SK-N-SH treated with all-trans-retinoic acid at 6 μM for 48 hours (cell line): ENCODE results near the gene ZBTB48.

Experiments used
- ATAC-seq: fragments of 200-7000 bp; cut with Tn5 transposase; 3 replicates; pipeline ENCODE4 v1.9.1; 2020; ENCODE audit warnings: mild to moderate bottlenecking, moderate library complexity
- ARNTL ChIP-seq: fragments of 450-650 bp; formaldehyde crosslinking; IDR thresholded peaks from 2 replicates; pipeline ENCODE4 v1.5.0; 2020; ENCODE audit warnings: low read depth, mild to moderate bottlenecking, moderate library complexity, borderline replicate concordance
- BACH2 ChIP-seq: fragments of 250-450 bp; sonication (Bioruptor Pico); IDR thresholded peaks from 2 replicates; pipeline ENCODE4 v1.9.0; 2021; ENCODE audit warnings: mild to moderate bottlenecking, borderline replicate concordance
- CSDC2 ChIP-seq: fragments of 250-450 bp; sonication (Bioruptor Pico); IDR thresholded peaks from 2 replicates; pipeline ENCODE4 v1.5.0; 2020; ENCODE audit warnings: mild to moderate bottlenecking, moderate library complexity
- OSR1 ChIP-seq: fragments of 250-450 bp; sonication (Bioruptor Pico); IDR thresholded peaks from 2 replicates; pipeline ENCODE4 v1.8.0; 2022; ENCODE audit warnings: moderate library complexity, mild to moderate bottlenecking, inconsistent platforms
- POU6F1 ChIP-seq: fragments of 250-450 bp; sonication (Bioruptor Pico); IDR thresholded peaks from 2 replicates; pipeline ENCODE4 v1.8.0; 2021; ENCODE audit warnings: low read depth, mild to moderate bottlenecking, moderate library complexity, borderline replicate concordance
- PPARA ChIP-seq: fragments of 250-450 bp; sonication (Bioruptor Pico); IDR thresholded peaks from 2 replicates; pipeline ENCODE4 v1.5.0; 2020; ENCODE audit warnings: mild to moderate bottlenecking, borderline replicate concordance
- RARB ChIP-seq: fragments of 250-450 bp; sonication (Bioruptor Pico); IDR thresholded peaks from 2 replicates; pipeline ENCODE4 v1.8.0; 2021; ENCODE audit warnings: mild to moderate bottlenecking, moderate library complexity
- SNAI2 ChIP-seq: fragments of 250-450 bp; sonication (Bioruptor Pico); IDR thresholded peaks from 2 replicates; pipeline ENCODE4 v1.5.0; 2020; ENCODE audit warnings: mild to moderate bottlenecking, moderate library complexity
- TCF4 ChIP-seq: fragments of 250-450 bp; sonication (Bioruptor Pico); IDR thresholded peaks from 2 replicates; pipeline ENCODE4 v1.8.0; 2021; ENCODE audit warnings: mild to moderate bottlenecking, moderate library complexity, borderline replicate concordance
- TSHZ2 ChIP-seq: fragments of 250-450 bp; sonication (Bioruptor Pico); IDR thresholded peaks from 2 replicates; pipeline ENCODE4 v1.5.0; 2020; ENCODE audit warnings: mild to moderate bottlenecking, moderate library complexity
- ZC3H10 ChIP-seq: fragments of 250-450 bp; sonication (Bioruptor Pico); IDR thresholded peaks from 2 replicates; pipeline ENCODE4 v1.5.1; 2021; ENCODE audit warnings: mild to moderate bottlenecking, moderate library complexity
- ZFP3 ChIP-seq: fragments of 250-450 bp; sonication (Bioruptor Pico); IDR thresholded peaks from 2 replicates; pipeline ENCODE4 v1.5.0; 2020; ENCODE audit warnings: mild to moderate bottlenecking, moderate library complexity
- ZFP30 ChIP-seq: fragments of 450-650 bp; formaldehyde crosslinking; IDR thresholded peaks from 2 replicates; pipeline ENCODE4 v1.5.0; 2022; ENCODE audit warnings: mild to moderate bottlenecking, moderate library complexity
- ZNF565 ChIP-seq: fragments of 450-650 bp; formaldehyde crosslinking; conservative IDR thresholded peaks from 2 replicates; pipeline ENCODE4 v1.5.0; 2020; ENCODE audit warnings: low read depth, mild to moderate bottlenecking, moderate library complexity
- ZNF70 ChIP-seq: fragments of 450-650 bp; formaldehyde crosslinking; IDR thresholded peaks from 2 replicates; pipeline ENCODE4 v1.5.0; 2020; ENCODE audit warnings: mild to moderate bottlenecking, moderate library complexity
- ZNF8 ChIP-seq: fragments of 450-650 bp; formaldehyde crosslinking; IDR thresholded peaks from 2 replicates; pipeline ENCODE4 v1.5.0; 2020; ENCODE audit warnings: mild to moderate bottlenecking, moderate library complexity
- TF ChIP-seq, protein P1 (sequence below): fragments of 250-450 bp; sonication (Bioruptor Pico); IDR thresholded peaks from 2 replicates; pipeline ENCODE4 v1.5.1; 2020; ENCODE audit warnings: low read depth, mild to moderate bottlenecking, moderate library complexity
- TF ChIP-seq, protein P2 (sequence below): fragments of 250-450 bp; sonication (Bioruptor Pico); IDR thresholded peaks from 2 replicates; pipeline ENCODE4 v1.5.1; 2021; ENCODE audit warnings: mild to moderate bottlenecking, moderate library complexity
- TF ChIP-seq, protein P3 (sequence below): fragments of 250-450 bp; sonication (Bioruptor Pico); IDR thresholded peaks from 2 replicates; pipeline ENCODE4 v1.8.0; 2020; ENCODE audit warnings: mild to moderate bottlenecking, moderate library complexity, borderline replicate concordance

ZBTB48 gene

GRCh38 chr1:6535214-6535613, 44.6 kb upstream of the ZBTB48 start:
- TF ChIP-seq CSDC2 (CRISPR knock-in tag), result no peak
- TF ChIP-seq ZC3H10, result no peak
- no peak for TF ChIP-seq ZNF8 (CRISPR knock-in tag)
- TF ChIP-seq ARNTL (CRISPR knock-in tag), result no peak
- no peak for ATAC-seq

DNA sequence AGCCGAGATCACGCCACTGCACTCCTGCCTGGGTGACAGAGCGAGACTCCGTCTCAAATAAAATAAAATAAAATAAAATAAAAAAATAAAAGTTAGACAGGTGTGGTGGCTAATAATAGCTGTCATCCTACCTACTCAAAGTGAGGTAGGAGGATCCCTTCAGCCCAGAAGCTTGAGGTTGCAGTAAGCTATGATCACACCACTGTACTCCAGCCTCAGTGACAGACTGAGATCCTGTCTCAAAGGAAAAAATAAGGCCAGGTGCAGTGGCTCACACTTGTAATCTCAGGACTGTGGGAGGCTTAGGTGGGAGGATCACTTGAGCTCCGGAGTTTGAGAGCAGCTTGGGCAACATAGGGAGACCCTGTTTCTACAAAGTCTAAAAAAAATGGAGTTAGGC, 43.5 kb upstream of the ZBTB48 start:
- no peak for ATAC-seq
- TF ChIP-seq POU6F1 (CRISPR knock-in tag) (no peak), TSHZ2 (CRISPR knock-in tag) (no peak), ZNF70 (no peak), ZFP3 (CRISPR knock-in tag) (no peak), ZNF8 (CRISPR knock-in tag) (no peak), PPARA (CRISPR knock-in tag) (no peak)
- TF ChIP-seq, protein P1, sequence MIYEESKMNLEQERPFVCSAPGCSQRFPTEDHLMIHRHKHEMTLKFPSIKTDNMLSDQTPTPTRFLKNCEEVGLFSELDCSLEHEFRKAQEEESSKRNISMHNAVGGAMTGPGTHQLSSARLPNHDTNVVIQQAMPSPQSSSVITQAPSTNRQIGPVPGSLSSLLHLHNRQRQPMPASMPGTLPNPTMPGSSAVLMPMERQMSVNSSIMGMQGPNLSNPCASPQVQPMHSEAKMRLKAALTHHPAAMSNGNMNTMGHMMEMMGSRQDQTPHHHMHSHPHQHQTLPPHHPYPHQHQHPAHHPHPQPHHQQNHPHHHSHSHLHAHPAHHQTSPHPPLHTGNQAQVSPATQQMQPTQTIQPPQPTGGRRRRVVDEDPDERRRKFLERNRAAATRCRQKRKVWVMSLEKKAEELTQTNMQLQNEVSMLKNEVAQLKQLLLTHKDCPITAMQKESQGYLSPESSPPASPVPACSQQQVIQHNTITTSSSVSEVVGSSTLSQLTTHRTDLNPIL (CRISPR knock-in tag), result no peak
- TF ChIP-seq, protein P2, sequence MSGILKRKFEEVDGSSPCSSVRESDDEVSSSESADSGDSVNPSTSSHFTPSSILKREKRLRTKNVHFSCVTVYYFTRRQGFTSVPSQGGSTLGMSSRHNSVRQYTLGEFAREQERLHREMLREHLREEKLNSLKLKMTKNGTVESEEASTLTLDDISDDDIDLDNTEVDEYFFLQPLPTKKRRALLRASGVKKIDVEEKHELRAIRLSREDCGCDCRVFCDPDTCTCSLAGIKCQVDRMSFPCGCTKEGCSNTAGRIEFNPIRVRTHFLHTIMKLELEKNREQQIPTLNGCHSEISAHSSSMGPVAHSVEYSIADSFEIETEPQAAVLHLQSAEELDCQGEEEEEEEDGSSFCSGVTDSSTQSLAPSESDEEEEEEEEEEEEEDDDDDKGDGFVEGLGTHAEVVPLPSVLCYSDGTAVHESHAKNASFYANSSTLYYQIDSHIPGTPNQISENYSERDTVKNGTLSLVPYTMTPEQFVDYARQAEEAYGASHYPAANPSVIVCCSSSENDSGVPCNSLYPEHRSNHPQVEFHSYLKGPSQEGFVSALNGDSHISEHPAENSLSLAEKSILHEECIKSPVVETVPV (CRISPR knock-in tag), result no peak

- TF ChIP-seq ZNF70 (no peak), OSR1 (no peak), ZNF565 (CRISPR knock-in tag) (no peak), SNAI2 (CRISPR knock-in tag) (no peak), CSDC2 (CRISPR knock-in tag) (no peak), ZNF8 (CRISPR knock-in tag) (no peak), TSHZ2 (CRISPR knock-in tag) (no peak), ARNTL (CRISPR knock-in tag) (no peak), BACH2 (CRISPR knock-in tag) (no peak), ZFP3 (CRISPR knock-in tag) (no peak), RARB (no peak), PPARA (CRISPR knock-in tag) (no peak), TCF4 (CRISPR knock-in tag) (no peak), ZFP30 (CRISPR knock-in tag) (no peak)
- TF ChIP-seq, protein P1 (CRISPR knock-in tag), result no peak
- TF ChIP-seq, protein P3, sequence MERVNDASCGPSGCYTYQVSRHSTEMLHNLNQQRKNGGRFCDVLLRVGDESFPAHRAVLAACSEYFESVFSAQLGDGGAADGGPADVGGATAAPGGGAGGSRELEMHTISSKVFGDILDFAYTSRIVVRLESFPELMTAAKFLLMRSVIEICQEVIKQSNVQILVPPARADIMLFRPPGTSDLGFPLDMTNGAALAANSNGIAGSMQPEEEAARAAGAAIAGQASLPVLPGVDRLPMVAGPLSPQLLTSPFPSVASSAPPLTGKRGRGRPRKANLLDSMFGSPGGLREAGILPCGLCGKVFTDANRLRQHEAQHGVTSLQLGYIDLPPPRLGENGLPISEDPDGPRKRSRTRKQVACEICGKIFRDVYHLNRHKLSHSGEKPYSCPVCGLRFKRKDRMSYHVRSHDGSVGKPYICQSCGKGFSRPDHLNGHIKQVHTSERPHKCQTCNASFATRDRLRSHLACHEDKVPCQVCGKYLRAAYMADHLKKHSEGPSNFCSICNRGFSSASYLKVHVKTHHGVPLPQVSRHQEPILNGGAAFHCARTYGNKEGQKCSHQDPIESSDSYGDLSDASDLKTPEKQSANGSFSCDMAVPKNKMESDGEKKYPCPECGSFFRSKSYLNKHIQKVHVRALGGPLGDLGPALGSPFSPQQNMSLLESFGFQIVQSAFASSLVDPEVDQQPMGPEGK (CRISPR knock-in tag), result no peak
- TF ChIP-seq, protein P2 (CRISPR knock-in tag), result no peak
- ATAC-seq, result no peak
These were observed 40.8 kb upstream of the ZBTB48 start for GRCh38 chr1:6538956-6539355.
